Pons (tissue), 1 donor: ENCODE measurements around the gene OLFML2B.

Source experiments
- DNase-seq: peaks from one replicate; pipeline ENCODE4 v3.0.0-alpha.2; 2016; ENCODE audit warnings: low spot score

OLFML2B gene

DNA sequence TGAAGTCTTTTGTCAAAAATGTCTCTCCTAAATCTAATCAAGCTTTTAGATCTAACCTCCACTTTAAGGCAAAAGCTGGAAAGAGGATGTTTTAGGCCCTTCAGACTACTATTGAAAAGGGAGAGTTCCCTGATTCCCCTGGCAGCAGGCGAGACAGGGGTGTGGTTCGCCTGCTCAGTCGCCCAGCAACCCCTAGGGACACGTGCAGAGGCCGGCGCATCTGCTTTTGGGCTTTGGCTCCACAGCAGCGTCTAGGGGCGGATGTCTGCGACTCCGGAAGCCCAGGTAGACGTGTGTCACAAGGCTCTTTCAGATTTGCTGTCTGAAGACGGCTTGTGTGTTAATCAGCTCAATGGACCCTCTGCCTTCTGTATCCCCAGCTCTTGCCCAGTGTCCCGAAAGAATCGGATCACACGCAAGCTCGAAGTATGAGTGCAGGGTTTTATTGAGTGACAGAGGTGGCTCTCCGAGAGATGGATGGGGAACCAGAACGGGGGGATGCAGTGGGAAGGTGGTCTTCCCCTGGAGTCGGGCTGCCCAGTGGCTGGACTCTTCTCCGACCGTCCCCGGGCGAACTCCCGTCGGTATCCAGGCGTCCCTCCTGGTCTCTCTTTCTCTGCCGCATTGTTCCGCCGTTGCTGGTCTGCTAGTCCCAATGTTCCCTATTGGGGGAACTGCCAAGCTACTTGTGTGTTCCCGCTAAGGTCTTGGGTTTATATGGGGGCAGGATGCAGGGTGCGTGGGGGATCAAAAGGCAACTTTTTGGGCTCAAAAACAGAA is 45.5 kb downstream of the OLFML2B start:
- no peak for DNase-seq

DNA sequence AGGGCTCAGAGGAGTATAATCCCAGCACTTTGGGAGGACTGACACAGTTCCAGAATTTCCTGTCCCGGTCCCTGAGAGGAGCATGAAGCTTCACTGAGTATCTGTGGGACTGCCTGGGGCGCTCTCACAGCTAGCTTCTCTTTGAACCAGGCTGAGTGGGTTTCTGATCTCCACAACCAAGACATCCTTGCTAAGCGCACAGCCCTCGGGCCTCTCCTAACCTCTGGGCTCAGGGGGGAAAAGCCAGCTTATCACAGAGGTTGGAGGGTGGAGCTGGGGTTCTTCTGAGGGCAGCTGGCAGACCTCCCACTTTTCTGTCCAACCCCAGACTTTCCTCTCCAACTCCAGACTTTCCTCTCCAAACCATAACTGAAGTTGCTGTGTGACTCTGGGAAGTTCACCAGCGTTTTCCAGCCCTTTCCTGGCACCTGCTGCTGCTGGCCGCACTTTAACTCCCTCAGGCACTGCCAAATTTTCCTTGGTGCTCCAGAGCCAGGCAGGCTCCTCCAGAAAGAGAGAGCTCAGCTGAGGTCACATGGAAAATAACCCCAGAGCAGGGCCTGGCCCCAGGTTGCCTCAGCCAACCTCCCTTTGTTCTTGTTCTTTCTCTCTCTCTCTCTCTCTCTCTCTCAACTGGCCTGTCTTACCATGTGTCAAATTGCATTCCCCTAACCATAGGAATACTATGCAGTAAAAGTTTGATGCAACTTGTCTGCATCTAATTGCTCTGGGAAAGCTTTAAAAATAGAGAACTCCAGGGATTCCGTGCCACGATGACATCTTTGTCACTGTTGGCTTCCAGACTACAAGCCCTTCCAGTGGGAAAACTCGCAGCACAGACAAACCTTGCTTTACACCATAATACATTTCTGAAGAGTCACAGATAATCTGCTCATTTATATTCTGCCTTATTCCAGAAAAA is 49.5 kb downstream of the OLFML2B start:
- no peak for DNase-seq

DNA sequence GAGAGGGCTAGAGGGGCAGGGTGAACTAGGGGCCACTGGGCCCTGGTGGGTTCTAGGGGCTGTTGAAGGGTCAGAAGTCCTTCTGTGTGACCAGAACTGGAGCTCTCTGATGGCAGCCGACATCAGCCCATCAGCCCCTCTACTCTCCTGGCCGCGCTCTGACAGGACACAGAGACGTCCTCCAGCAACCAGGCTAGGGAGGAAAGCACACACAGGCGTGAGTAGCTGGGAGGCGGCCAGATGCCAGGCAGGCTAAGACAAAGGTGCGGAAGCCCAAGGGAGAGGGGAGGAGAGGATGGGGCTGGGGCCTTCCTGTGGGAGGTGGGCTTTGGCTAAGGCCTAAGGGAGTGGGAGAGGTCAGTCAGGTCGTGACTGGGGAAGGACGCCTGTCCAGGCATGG is 50.8 kb downstream of the OLFML2B start:
- no peak for DNase-seq

DNA sequence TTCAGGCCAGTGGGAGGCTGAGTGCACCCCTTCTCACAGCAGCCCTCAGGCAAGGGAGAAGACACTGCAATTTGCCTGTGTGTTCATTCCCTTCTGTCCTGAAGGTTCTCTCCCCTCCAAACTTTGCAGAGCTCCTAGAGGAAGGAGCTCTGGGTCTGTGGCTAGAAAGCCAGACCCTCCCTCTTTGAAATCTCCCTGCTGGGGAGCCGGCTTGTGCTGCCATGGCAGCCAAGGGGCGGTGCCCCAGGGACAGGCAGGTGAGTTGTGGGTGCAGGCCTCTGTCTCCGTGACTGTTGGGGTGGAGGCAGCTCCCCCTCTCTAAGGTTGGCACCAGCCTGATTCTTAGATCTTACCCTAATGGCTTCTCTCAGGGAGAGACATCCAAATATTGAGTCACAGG is 53.0 kb downstream of the OLFML2B start:
- no peak for DNase-seq

DNA sequence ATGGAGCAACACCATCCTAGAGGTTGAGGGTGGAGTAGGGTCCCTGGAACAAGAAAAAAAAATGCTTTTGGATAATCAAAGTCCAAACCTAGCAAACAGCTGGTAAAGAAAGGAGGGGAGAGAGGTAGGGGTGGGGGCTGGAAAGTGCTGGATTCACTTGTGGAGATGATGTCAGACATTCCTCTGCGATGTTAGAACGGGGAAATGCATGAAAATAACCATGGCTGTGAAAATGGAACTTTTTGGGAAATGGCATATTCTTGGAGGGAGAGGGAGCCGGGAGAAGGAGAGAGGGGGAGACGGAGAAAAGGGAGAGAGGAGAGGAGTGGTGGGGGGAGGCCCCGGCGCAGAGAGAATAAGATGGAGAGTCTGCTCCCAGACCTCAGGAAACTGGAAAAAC is 53.6 kb downstream of the OLFML2B start:
- no peak for DNase-seq

DNA sequence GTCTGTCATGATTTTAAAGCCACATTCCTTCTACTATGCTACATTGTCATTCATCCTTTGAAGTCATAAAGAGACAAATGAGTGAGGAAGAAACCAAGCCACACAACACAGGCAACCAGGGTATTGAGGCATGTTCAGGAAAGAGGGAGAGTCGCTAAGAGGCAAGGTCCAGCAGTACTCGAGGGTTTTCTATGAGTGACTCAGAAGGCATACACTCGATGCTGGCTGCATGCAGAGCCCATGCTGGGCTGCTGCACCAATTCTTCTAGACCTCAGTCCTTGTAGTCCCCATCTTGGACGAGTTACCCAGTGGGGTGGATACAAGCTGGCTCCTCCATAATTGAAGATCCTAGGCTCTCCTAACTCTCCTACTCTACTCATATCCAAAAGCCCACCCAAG is 57.6 kb downstream of the OLFML2B start:
- no peak for DNase-seq

DNA sequence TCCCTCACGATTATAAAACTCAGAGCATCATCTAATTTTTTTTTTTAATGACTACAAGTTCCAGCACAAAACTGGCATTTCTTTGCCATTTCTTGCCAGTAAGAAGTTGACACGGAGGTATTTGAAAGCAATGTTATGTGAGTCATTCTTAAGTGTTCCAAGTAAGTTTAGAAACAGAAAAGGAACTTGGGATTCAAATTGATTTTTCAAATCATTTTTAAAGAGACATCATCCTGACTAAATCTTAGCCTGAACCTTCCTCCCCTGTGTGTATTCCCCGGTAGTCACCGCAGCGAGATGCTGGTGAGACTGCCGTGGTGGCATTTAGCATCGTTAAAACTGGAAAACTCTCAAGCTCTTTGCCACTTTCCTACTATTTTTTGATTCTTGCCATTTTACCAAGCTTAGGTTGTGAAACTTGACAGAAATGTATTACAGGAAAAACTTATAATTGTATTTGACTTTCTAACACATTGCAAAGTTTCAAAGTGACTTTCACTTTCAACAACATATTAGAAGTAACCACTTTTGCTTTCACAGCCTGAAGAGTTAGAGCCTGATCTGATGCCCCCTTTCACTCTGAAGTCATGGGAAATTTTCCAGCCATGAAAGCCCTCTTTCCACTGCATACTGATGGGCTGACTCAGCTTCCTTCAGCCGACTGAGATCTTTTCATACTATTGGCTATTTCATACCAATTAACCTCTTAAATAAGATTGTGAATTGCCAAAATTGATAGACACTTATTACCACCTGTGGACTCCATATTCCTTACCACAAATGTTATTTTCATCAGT is 61.4 kb downstream of the OLFML2B start:
- DNase-seq, result no peak

DNA sequence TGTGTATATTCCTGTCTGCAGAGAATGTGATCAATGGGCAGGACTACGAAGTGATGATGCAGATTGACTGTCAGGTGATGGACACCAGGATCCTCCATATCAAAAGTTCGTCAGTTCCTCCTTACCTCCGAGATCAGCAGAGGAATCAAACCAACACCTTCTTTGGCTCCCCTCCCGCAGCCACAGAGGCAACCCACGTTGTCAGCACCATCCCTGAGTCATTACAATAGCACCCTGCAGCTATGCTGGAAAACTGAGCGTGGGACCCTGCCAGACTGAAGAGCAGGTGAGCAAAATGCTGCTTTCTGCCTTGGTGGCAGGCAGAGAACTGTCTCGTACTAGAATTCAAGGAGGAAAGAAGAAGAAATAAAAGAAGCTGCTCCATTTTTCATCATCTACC is 65.2 kb downstream of the OLFML2B start:
- no peak for DNase-seq

DNA sequence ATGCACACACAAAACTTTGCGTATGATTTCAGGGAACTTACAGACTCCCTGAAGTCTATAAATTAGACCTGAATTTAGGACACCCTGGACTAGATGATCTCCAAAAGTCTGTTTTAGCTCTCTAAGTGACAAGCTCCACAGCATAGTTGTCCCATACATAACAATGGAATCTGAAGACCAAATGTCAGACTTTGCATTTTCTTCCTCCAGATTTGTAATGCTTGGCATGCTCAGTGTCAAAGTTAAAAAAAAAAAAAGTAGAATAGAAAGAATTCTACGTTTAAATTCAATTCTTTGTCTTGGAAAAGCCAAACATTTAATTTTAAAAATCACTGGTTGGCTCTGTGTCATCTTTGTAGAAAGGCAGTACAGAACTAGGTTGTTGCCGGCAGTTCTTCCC is 66.7 kb downstream of the OLFML2B start:
- no peak for DNase-seq

DNA sequence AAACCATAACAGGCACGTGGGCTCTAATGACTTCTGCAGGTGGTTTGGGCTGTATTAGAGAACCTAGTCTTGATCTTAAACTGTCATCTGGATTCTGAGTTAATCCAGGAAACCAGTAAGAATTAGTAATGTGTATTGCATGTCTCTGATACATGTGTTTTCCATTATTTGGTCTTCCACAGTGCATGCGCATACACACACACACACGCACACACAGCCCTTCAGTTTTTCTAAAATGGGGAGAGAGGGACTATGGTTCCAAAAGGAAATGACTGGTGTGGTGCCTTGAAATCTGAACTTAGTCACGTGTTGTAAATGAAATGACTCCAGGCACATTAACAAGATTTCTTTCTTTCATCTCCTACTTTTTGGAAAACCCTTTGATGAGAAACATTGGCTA is 67.6 kb downstream of the OLFML2B start:
- DNase-seq, result no peak

DNA sequence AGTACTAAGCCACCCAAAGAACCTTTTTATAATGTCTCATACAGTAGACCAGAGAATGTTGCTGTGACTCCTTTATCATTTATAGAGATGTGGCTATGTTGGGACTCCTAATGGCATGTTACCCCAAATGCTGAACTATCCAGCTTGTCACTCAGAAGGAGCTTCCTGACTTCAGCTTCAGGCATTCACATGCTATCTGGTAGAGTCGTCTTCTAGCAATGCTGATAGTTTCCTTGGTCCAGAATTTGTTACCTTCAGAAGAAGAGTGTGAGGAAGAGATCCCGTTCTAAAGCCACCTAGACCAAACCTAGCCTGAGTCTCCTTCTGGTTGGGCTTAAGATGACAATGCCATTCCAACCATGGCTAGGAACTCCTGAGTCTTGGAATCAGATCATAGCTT is 68.1 kb downstream of the OLFML2B start:
- DNase-seq, result no peak

DNA sequence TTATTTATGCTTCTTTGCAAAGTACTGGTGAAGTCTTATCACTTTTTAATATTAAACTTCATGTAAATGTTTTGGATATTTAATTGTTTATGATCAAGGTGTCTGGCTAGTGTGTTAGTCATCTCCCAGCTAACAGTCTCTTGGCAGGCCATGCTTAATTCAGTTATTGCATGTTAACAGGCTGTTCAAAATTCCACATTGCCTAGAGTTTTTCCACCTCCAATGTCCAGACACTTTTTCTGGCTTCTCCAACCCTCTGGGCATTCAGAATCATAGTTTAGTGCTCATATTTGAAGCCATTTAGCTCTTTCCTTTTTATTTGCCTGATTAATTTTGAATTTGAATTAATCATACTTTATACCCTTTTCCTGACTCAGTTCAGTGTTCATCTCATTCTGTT is 69.2 kb downstream of the OLFML2B start:
- no peak for DNase-seq

DNA sequence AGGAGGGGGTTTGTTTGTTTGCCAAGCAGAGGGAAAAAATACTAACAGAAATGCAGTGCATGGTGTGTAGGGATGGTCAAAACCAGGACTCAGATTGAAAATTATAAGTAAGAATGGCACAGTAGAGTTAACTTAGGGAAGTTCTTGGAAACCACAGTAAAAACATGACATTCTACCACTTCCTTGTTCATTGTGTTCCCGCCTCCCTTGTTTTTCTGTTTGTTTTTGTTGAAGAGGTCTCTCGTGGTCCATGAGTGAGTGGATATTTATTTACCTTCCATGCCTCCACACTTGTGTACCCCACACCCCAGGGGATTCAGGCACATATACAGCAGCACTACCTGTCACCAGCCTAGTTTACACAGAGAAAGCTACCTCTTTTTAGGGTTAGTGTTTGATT is 69.6 kb downstream of the OLFML2B start:
- DNase-seq, result peak; percentile 46

DNA sequence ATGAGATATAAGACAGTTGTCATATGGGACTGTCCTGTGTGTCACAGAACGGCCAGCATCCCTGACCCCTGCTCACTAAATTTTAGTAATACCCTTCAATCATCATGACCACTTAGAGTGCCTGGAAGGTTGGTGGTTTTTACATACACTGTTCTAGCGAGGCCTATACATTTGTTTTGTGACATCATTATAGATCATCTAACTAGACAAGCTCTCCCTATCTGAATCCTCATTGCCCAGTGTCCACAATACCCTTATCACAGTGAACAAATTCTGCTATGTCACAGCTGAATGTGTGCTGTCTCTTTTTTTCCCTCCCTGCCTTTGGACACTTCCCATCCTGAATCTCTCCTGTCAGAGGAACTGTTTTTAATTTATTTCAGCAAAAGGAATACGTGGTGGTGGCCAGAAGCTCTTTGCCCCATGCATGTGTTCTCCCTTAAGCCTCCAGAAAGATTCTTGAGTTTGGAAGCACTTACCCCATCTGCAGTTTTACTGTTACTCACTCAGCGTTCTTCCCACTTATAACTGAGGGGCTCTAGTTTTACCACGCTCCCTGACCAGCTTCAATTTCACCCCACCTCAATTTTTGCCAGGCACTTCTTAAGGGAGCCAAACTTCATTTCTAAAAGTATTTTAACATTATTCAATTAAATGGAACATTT is 70.3 kb downstream of the OLFML2B start:
- DNase-seq, result no peak

DNA sequence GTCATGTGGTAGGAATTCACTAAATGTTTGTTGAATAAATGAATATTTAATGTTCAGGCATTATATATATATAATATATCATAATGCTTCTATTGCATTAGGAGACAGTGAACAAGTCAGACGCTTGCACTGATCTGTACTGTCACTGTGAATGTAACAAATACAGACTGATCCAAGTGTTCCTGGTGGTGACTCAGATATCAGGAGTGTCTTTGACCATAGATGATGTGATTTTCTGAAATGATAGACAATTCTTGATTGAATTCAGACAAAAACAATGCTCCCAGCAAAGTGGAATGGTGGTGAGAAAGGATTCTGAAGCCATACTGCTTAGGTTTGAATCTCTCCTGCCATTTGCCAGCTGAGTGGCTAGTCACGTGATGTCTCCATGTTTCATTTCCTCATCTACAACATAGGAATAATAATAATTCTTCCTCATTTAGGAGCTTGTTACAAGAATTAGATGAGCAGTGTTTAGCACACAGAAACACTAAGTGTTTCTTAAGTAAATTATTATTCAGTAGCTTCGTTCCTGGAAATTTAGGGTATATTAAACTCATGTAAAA is 71.0 kb downstream of the OLFML2B start:
- DNase-seq, result no peak

DNA sequence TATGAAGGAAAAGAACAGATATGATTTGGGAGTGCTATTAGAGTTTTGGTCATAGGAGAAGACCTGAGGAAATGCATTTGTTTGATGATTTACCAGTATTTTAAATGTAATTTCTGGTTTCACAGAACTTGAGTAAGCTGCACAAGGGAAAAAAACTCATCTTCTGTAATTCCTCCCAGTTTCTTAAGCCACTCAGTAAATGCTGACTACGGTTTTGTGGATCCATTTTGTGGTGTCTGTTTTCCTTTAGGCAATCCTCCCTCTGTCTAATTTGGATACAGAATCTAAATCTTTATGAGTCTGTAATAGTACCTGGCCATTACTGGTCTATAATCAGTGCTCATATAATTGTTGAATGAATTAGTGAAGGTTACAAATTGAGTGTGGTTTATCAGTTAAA is 72.0 kb downstream of the OLFML2B start:
- no peak for DNase-seq

DNA sequence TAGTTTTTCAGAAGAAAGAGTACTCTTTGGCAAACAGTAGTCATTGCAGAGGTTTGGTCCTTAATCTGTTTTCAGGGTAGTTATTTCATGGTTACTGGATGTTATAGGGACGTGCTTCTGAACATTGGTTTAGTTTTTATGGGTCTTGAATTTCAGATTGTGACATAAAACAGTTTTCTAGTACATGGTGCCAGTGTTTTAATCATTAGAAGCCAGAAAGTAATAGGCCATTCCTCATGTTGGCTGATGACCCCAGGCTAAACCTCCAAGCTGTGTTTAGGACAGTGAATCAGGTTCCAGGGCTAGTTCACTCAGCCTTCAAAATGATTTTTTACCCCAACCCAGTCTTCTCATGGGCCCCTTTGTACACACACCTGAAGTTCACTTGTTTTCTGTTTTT is 73.3 kb downstream of the OLFML2B start:
- no peak for DNase-seq

DNA sequence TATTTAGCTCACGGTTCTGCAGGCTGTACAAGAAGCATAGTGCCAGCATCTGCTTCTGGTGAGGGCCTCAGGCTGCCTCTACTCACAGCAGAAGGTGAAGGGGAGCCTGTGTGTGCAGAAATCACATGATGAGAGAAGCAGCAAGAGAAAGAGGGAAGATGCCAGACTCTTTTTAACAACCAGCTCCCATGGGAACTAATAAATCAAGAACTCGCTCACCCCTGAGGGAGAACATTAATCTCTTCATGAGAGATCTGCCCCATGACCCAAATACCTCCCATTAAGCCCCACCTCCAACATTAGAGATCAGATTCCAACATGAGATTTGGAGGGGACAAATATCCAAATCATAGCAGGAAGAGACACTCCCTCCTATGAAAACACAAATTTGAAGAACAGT is 74.1 kb downstream of the OLFML2B start:
- DNase-seq, result no peak

DNA sequence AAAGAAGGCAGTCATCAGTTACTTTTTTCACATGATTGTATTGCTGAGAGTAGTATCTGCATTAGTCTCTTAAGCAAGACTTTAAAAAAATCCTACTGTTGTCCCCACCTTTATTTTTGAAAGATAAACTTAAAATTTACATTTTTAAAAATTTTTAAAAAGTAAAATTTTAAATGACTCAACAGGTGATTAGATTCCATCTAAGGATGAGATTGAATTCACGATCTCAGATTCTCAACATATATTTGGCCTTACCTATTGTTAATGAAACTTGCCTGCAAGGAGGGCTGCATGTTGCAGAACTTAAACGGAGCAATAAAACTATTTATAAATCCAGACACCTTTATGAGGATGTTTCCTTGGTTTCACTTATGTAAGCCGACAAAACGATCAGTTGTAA is 75.2 kb downstream of the OLFML2B start:
- no peak for DNase-seq

DNA sequence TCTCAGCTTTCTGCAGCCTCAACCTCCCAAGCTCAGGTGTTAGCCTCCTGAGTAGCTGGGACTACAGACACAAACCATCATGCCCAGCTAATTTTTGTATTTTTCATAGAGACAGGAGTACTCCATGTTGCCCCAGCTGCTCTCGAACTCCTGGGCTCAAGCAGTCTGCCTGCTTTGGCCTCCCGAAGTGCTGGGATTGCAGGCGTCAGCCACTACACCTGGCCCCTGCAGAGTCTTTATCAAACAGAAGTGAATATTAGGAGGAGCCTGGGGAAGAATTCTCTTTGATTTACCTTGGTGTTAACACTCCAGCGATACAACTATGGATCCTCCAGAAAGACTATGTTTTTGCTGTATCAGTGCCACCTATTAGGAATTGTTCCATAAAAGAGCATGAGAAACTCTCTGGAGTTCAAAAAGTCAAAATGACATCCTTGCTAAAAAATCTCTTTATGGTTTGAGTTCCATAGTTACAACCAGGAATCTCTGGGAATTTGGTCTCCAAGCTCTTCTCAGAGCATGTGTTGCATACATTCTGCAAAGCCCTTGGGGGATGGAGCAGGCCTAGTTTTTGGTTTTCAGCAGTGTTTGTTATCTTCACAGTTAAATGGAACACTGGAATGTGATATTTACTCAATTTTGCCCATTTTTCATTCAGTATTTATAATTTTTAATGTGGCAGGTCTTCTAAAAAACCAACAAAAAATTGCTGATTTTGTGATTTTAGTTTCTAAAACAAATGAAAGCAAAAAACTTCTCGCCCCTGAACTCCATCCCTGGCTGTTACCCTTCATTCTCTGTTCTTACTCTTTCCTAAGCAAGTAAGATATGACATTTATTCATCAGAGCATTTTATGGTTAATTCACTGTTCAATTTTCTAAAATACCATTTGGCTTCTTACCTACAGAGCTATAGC is 77.3 kb downstream of the OLFML2B start:
- DNase-seq, result no peak
